Panc1 (cell line): ENCODE data around the gene BAMBI. TPM values are rescaled to one million over a fixed set of nuclear protein-coding genes. Genes with fewer than 3 reads are reported as not detected.

ENCODE experiments used
- ATAC-seq: fragments of 200-7000 bp; cut with Tn5 transposase; 2 replicates; pipeline ENCODE4 v1.9.1; 2020; ENCODE audit warnings: mild to moderate bottlenecking, moderate library complexity
- BruUV-seq: library from RNA; stranded (reverse); fragments of 400-500 nt; replicated peaks from 2 replicates; lab custom pipeline; 2021; lab: Mats Ljungman, UMichigan
- CTCF ChIA-PET: fragments of 300-600 bp; sonication (Branson Sonifier 250); formaldehyde crosslinking; loops from one replicate; lab custom pipeline; 2022; ENCODE audit warnings: antibody characterized with exemption; lab: Charles Lee
- POLR2A ChIA-PET: fragments of 300-600 bp; sonication (Branson Sonifier 250); formaldehyde crosslinking; loops from one replicate; lab custom pipeline; 2022; ENCODE audit warnings: antibody characterized with exemption; lab: Charles Lee
- DNase-seq: peaks from one replicate; pipeline ENCODE4 v3.0.0-alpha.2; 2010; ENCODE audit warnings: low read depth, low spot score
- H3K27ac ChIP-seq: 2 replicates; pipeline ENCODE4 v1.5.1; 2011; ENCODE audit warnings: mild to moderate bottlenecking, low read length, inconsistent platforms
- H3K27me3 ChIP-seq: fragments of 200-500 bp; sonication (Bioruptor generic); 2 replicates; pipeline ENCODE4 v1.6.0; 2014; ENCODE audit warnings: low read length, inconsistent platforms; ENCODE audit not compliant: control insufficient read depth, insufficient read depth
- H3K36me3 ChIP-seq: fragments of 200-500 bp; sonication (Bioruptor generic); 2 replicates; pipeline ENCODE4 v1.5.1; 2014; ENCODE audit warnings: inconsistent platforms, mild to moderate bottlenecking, low read length, moderate library complexity; ENCODE audit not compliant: control insufficient read depth, insufficient read depth
- H3K4me1 ChIP-seq: 2 replicates; pipeline ENCODE4 v1.5.1; 2011; ENCODE audit warnings: inconsistent platforms, mild to moderate bottlenecking, low read length, moderate library complexity; ENCODE audit not compliant: control insufficient read depth, insufficient read depth
- H3K4me3 ChIP-seq, 2 experiments: 2 replicates each; pipeline ENCODE4 v1.5.1; 2011 to 2012; ENCODE audit warnings: low read depth in 2 of 2, low read length in 2 of 2, mild to moderate bottlenecking in 2 of 2, inconsistent platforms in 1 of 2, moderate library complexity in 1 of 2
- H3K9me3 ChIP-seq: fragments of 200-500 bp; sonication (Bioruptor generic); 2 replicates; pipeline ENCODE4 v1.5.1; 2014; ENCODE audit warnings: low read depth, mild to moderate bottlenecking, inconsistent platforms, low read length, moderate library complexity; ENCODE audit not compliant: control insufficient read depth, insufficient read depth
- CTCF ChIP-seq: fragments of 450-650 bp; IDR thresholded peaks from 2 replicates; pipeline ENCODE4 v1.5.1; 2017; ENCODE audit warnings: mild to moderate bottlenecking
- POLR2AphosphoS5 ChIP-seq: IDR thresholded peaks from 2 replicates; pipeline ENCODE4 v1.6.1; 2012; ENCODE audit warnings: mild to moderate bottlenecking, low read depth, low read length, moderate library complexity
- SIN3A ChIP-seq: IDR thresholded peaks from 2 replicates; pipeline ENCODE4 v1.6.1; 2012; ENCODE audit warnings: low read depth, mild to moderate bottlenecking, low read length, moderate library complexity, borderline replicate concordance; ENCODE audit not compliant: insufficient read depth
- TCF7L2 ChIP-seq: IDR thresholded peaks from 2 replicates; pipeline ENCODE4 v1.6.1; 2011; ENCODE audit warnings: mild to moderate bottlenecking, low read depth, low read length, inconsistent platforms
- in situ Hi-C: cut with HindIII; loops from 2 replicates; pipeline ENCODE4 v1.10.0; 2016; ENCODE audit warnings: low sequenced_read_pairs, low pct_unique_long_range_greater_than_20kb
- intact Hi-C: fragments of 100-400 bp; cut with micrococcal nuclease; formaldehyde crosslinking; loops from one replicate; pipeline ENCODE4 v1.10.0; 2022; ENCODE audit not compliant: unreplicated experiment
- total RNA-seq: library from RNA; stranded (reverse); gene quantifications from one replicate; pipeline ENCODE4 v1.2.1, GENCODE V29; 2021; ENCODE audit not compliant: unreplicated experiment
- TF ChIP-seq, protein P1 (sequence below), 2 experiments: IDR thresholded peaks; 2 replicates each; pipeline ENCODE4 v1.6.1; 2011 to 2012; ENCODE audit warnings: low read depth in 2 of 2, control low read depth in 1 of 2, low read length in 1 of 2, mild to moderate bottlenecking in 1 of 2, moderate library complexity in 1 of 2; ENCODE audit not compliant: insufficient read depth in 1 of 2

Gene BAMBI
- total RNA-seq, 1 experiment from 2014 or later = 3.9 TPM

GRCh38 chr10:28704464-28705161, 27.3 kb downstream of the BAMBI start:
- no peak for DNase-seq
- H3K4me1 ChIP-seq = no peaks in the 10 kb centered on the region
- TF ChIP-seq CTCF (no peak), TCF7L2 (no peak), POLR2AphosphoS5 (no peak), SIN3A (no peak)
- TF ChIP-seq, protein P1, sequence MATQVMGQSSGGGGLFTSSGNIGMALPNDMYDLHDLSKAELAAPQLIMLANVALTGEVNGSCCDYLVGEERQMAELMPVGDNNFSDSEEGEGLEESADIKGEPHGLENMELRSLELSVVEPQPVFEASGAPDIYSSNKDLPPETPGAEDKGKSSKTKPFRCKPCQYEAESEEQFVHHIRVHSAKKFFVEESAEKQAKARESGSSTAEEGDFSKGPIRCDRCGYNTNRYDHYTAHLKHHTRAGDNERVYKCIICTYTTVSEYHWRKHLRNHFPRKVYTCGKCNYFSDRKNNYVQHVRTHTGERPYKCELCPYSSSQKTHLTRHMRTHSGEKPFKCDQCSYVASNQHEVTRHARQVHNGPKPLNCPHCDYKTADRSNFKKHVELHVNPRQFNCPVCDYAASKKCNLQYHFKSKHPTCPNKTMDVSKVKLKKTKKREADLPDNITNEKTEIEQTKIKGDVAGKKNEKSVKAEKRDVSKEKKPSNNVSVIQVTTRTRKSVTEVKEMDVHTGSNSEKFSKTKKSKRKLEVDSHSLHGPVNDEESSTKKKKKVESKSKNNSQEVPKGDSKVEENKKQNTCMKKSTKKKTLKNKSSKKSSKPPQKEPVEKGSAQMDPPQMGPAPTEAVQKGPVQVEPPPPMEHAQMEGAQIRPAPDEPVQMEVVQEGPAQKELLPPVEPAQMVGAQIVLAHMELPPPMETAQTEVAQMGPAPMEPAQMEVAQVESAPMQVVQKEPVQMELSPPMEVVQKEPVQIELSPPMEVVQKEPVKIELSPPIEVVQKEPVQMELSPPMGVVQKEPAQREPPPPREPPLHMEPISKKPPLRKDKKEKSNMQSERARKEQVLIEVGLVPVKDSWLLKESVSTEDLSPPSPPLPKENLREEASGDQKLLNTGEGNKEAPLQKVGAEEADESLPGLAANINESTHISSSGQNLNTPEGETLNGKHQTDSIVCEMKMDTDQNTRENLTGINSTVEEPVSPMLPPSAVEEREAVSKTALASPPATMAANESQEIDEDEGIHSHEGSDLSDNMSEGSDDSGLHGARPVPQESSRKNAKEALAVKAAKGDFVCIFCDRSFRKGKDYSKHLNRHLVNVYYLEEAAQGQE (IDR thresholded peaks at IDR 0.05; ENCODE audit: insufficient read depth in 1 of 2, low read depth in 2 of 2, low read length in 1 of 2) = no peak
- POLR2A ChIA-PET = no interaction called here
- no peak overlapping the region for H3K4me3 ChIP-seq
- CTCF ChIA-PET = no interaction called here
- no peak for ATAC-seq
- no TSS peak for BruUV-seq
- no peaks in the 10 kb centered on the region for H3K27me3 ChIP-seq
- no peaks in the 10 kb centered on the region for H3K36me3 ChIP-seq
- H3K27ac ChIP-seq = no peak overlapping the region
- intact Hi-C loops = no loop called here
- H3K9me3 ChIP-seq = no peaks in the 10 kb centered on the region
- in situ Hi-C loops = no loop called here

DNA sequence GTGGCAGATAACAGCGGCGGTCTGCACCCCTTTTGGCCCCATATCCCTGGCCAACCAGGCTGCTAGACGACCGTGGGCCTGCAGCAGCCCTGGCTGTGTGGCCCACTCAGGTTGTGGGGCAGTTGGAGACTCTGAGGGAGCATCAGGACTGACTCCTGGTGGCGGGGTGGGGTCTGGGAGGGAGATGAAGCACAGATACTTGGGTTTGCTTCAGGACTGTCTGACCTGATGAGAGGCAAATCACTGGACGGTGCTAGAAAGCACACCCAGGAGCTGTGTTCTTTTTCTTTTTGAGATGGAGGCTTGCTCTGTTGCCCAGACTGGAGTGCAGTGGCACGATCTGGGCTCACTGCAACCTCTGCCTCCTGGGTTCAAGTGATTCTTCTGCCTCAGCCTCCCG, 28.2 kb downstream of the BAMBI start:
- ATAC-seq (no peak), DNase-seq (no peak)
- in situ Hi-C loops = no loop called here
- BruUV-seq = no TSS peak
- TF ChIP-seq SIN3A (no peak), POLR2AphosphoS5 (no peak)
- POLR2A ChIA-PET = no interaction called here
- Histone ChIP-seq H3K4me1 (no peaks in the 10 kb centered on the region), H3K27me3 (no peaks in the 10 kb centered on the region), H3K9me3 (no peaks in the 10 kb centered on the region), H3K4me3 (no peak overlapping the region), H3K27ac (no peak overlapping the region), H3K36me3 (no peaks in the 10 kb centered on the region)
- CTCF ChIA-PET = interaction anchor here (0.7 kb wide), 1 partner anchor 42 kb away, joined by 3 read pairs; no protein-coding TSS in a partner anchor
- intact Hi-C loops = no loop called here
